ENCODE data around the gene GNPTAB. TPM values are rescaled to one million over a fixed set of nuclear protein-coding genes. Genes with fewer than 3 reads are reported as not detected.

GNPTAB gene
- total RNA-seq, 1 experiment from 2014 or later: 21.0 TPM

- no peaks in the 10 kb centered on the region for H4K20me1 ChIP-seq (ENCODE audit: low read length)
- no peaks in the 10 kb centered on the region for H3K4me1 ChIP-seq (ENCODE audit: insufficient read depth, low read length)
- ATAC-seq (no peak), DNase-seq (no peak)
- no peaks in the 10 kb centered on the region for H3K27me3 ChIP-seq (ENCODE audit: low read length)
- H3K4me2 ChIP-seq (ENCODE audit: low read length): no peak overlapping the region
- ChIA-PET CTCF (no interaction called here), POLR2A (ENCODE audit: unreplicated experiment) (no interaction called here)
- TF ChIP-seq EZH2 (IDR thresholded peaks at IDR 0.05; ENCODE audit: low read length, unreplicated experiment) (no peak), CTCF (conservative IDR thresholded peaks at IDR 0.05; ENCODE audit: low read depth, low read length) (no peak), EZH2phosphoT487 (IDR thresholded peaks at IDR 0.05; ENCODE audit: borderline replicate concordance, low read length) (no peak)
- intact Hi-C loops (cut with micrococcal nuclease): no loop called here
- H3K36me3 ChIP-seq (ENCODE audit: low read depth, low read length): no peaks in the 10 kb centered on the region
- no peak overlapping the region for H3K4me3 ChIP-seq (ENCODE audit: low read length)
- no peaks in the 10 kb centered on the region for H3K9me2 ChIP-seq (replicated peaks; ENCODE audit: low read length)
- BruUV-seq (replicated peaks): no TSS peak
- no peak overlapping the region for H3K9ac ChIP-seq (ENCODE audit: low read length)
- no peak overlapping the region for H2AFZ ChIP-seq (ENCODE audit: low read length)
- no peaks in the 10 kb centered on the region for H3K79me2 ChIP-seq (ENCODE audit: low read length)
- H3K27ac ChIP-seq (ENCODE audit: low read length): no peak overlapping the region
- H3F3A ChIP-seq (ENCODE audit: low read length, unreplicated experiment): no peaks in the 10 kb centered on the region
- H3K9me3 ChIP-seq (ENCODE audit: low read length): no peaks in the 10 kb centered on the region
Observed at GRCh38 chr12:101795786-101796185, 35.0 kb downstream of the GNPTAB start.

- no peaks in the 10 kb centered on the region for H3F3A ChIP-seq (ENCODE audit: low read length, unreplicated experiment)
- no peaks in the 10 kb centered on the region for H3K9me2 ChIP-seq (replicated peaks; ENCODE audit: low read length)
- no peak overlapping the region for H3K4me3 ChIP-seq (ENCODE audit: low read length)
- no peaks in the 10 kb centered on the region for H4K20me1 ChIP-seq (ENCODE audit: low read length)
- DNase-seq (no peak), ATAC-seq (no peak)
- no peak for TF ChIP-seq CTCF (conservative IDR thresholded peaks at IDR 0.05; ENCODE audit: low read depth, low read length)
- no peak for TF ChIP-seq EZH2phosphoT487 (IDR thresholded peaks at IDR 0.05; ENCODE audit: borderline replicate concordance, low read length)
- TF ChIP-seq EZH2 (IDR thresholded peaks at IDR 0.05; ENCODE audit: low read length, unreplicated experiment): no peak
- H3K79me2 ChIP-seq (ENCODE audit: low read length): no peaks in the 10 kb centered on the region
- no peaks in the 10 kb centered on the region for H3K36me3 ChIP-seq (ENCODE audit: low read depth, low read length)
- H3K27me3 ChIP-seq (ENCODE audit: low read length): no peaks in the 10 kb centered on the region
- H3K4me2 ChIP-seq (ENCODE audit: low read length): no peak overlapping the region
- H3K9me3 ChIP-seq (ENCODE audit: low read length): no peaks in the 10 kb centered on the region
- no peaks in the 10 kb centered on the region for H3K4me1 ChIP-seq (ENCODE audit: insufficient read depth, low read length)
- no peak overlapping the region for H3K27ac ChIP-seq (ENCODE audit: low read length)
- ChIA-PET CTCF (no interaction called here), POLR2A (ENCODE audit: unreplicated experiment) (no interaction called here)
- no peak overlapping the region for H2AFZ ChIP-seq (ENCODE audit: low read length)
- BruUV-seq (replicated peaks): no TSS peak
- intact Hi-C loops (cut with micrococcal nuclease): no loop called here
- no peak overlapping the region for H3K9ac ChIP-seq (ENCODE audit: low read length)
Observed at GRCh38 chr12:101795013-101795412, 35.7 kb downstream of the GNPTAB start.

GRCh38 chr12:101794574-101794973 lies 36.2 kb downstream of the GNPTAB start:
- intact Hi-C loops (cut with micrococcal nuclease): no loop called here
- no peaks in the 10 kb centered on the region for H3K4me1 ChIP-seq (ENCODE audit: insufficient read depth, low read length)
- TF ChIP-seq CTCF (conservative IDR thresholded peaks at IDR 0.05; ENCODE audit: low read depth, low read length) (no peak), EZH2phosphoT487 (IDR thresholded peaks at IDR 0.05; ENCODE audit: borderline replicate concordance, low read length) (no peak), EZH2 (IDR thresholded peaks at IDR 0.05; ENCODE audit: low read length, unreplicated experiment) (no peak)
- no TSS peak for BruUV-seq (replicated peaks)
- H3K79me2 ChIP-seq (ENCODE audit: low read length): no peaks in the 10 kb centered on the region
- ATAC-seq (no peak), DNase-seq (no peak)
- H3K9ac ChIP-seq (ENCODE audit: low read length): no peak overlapping the region
- no peak overlapping the region for H3K4me3 ChIP-seq (ENCODE audit: low read length)
- H2AFZ ChIP-seq (ENCODE audit: low read length): no peak overlapping the region
- H3K4me2 ChIP-seq (ENCODE audit: low read length): no peak overlapping the region
- no peaks in the 10 kb centered on the region for H3F3A ChIP-seq (ENCODE audit: low read length, unreplicated experiment)
- no peaks in the 10 kb centered on the region for H3K27me3 ChIP-seq (ENCODE audit: low read length)
- no peak overlapping the region for H3K27ac ChIP-seq (ENCODE audit: low read length)
- ChIA-PET POLR2A (ENCODE audit: unreplicated experiment) (no interaction called here), CTCF (no interaction called here)
- no peaks in the 10 kb centered on the region for H3K36me3 ChIP-seq (ENCODE audit: low read depth, low read length)
- no peaks in the 10 kb centered on the region for H3K9me3 ChIP-seq (ENCODE audit: low read length)
- no peaks in the 10 kb centered on the region for H3K9me2 ChIP-seq (replicated peaks; ENCODE audit: low read length)
- H4K20me1 ChIP-seq (ENCODE audit: low read length): no peaks in the 10 kb centered on the region

All from PC-3 (cell line).